Esophagus muscularis mucosa (tissue), 4 donors: Measurements from ENCODE around the gene NINJ1. TPM values are rescaled to one million over a fixed set of nuclear protein-coding genes. Genes with fewer than 3 reads are reported as not detected.
A peak's percentile ranks its signal among the peaks of the same experiment; 100 is the strongest.

Experiments used
- DNase-seq: peaks from one replicate; pipeline ENCODE4 v3.0.0-alpha.2; 2017; ENCODE audit errors: extremely low spot score
- H3K27ac ChIP-seq, 4 donors: fragments of 200-600 bp; sonication (generic); replicated peaks in 1 of 4; 1 replicate in 3 of 4; 2 replicates in 1 of 4; pipeline ENCODE4 v1.5.1; 2016 to 2019; ENCODE audit warnings: mild to moderate bottlenecking in 1 of 4
- H3K27me3 ChIP-seq, 4 donors: fragments of 200-600 bp; sonication (generic); one replicate each; pipeline versions ENCODE4 v1.5.1 to v1.6.0; 2016 to 2019
- H3K36me3 ChIP-seq, 4 donors: fragments of 200-600 bp; sonication (generic); one replicate each; pipeline ENCODE4 v1.5.1; 2016 to 2019
- H3K4me1 ChIP-seq, 4 donors: fragments of 200-600 bp; sonication (generic); one replicate each; pipeline ENCODE4 v1.5.1; 2016 to 2019
- H3K4me3 ChIP-seq, 4 donors: fragments of 200-600 bp; sonication (generic); 1 replicate in 2 of 4; 2 replicates in 2 of 4; pipeline ENCODE4 v1.5.1; 2016 to 2019; ENCODE audit warnings: mild to moderate bottlenecking in 4 of 4, moderate library complexity in 1 of 4
- H3K9me3 ChIP-seq, 4 donors: fragments of 200-600 bp; sonication (generic); 1 replicate in 3 of 4; 2 replicates in 1 of 4; pipeline ENCODE4 v1.5.1; 2016 to 2019
- EP300 ChIP-seq: sonication (generic); formaldehyde crosslinking; IDR thresholded peaks from one replicate; pipeline ENCODE4 v1.6.1; 2017; ENCODE audit warnings: antibody characterized with exemption
- POLR2A ChIP-seq: fragments of 450-650 bp; IDR thresholded peaks from one replicate; pipeline ENCODE4 v1.6.1; 2017; ENCODE audit warnings: antibody characterized with exemption, moderate library complexity, mild to moderate bottlenecking, low read depth
- POLR2AphosphoS5 ChIP-seq, 2 donors: sonication (generic); formaldehyde crosslinking; IDR thresholded peaks; one replicate each; pipeline ENCODE4 v1.6.1; 2017; ENCODE audit warnings: antibody characterized with exemption in 2 of 2
- WGBS: methylation state at CpG from one replicate; pipeline ENCODE4 v1.1.5; 2018; 5-methylcytosine and 5-hydroxymethylcytosine counted together
- intact Hi-C: fragments of 100-400 bp; cut with DNase I; formaldehyde crosslinking; loops from one replicate; pipeline ENCODE4 v1.15.1; 2023
- total RNA-seq, 4 donors: library from RNA; depleted of rRNA; stranded (reverse); fragments of >200 nt; gene quantifications; one replicate each; pipeline versions ENCODE4 v1.1.0 to v1.2.1, GENCODE V29; 2016
- TF ChIP-seq, protein P1 (sequence below), 3 experiments: fragments of 200-600 bp in 2 of 3; fragments of 450-650 bp in 1 of 3; sonication (generic) in 2 of 3; IDR thresholded peaks; one replicate each; pipeline ENCODE4 v1.5.1; 2017 to 2019; ENCODE audit warnings: antibody characterized with exemption in 3 of 3, mild to moderate bottlenecking in 2 of 3, moderate library complexity in 1 of 3

Gene NINJ1
- total RNA-seq, 4 donors from 2014 or later = 69.3 to 90.6 (median 72.7) TPM

- DNase-seq = no peak
- H3K9me3 ChIP-seq = no peaks in the 10 kb centered on the region
- no peaks in the 10 kb centered on the region for H3K27me3 ChIP-seq
- H3K4me1 ChIP-seq = peaks cover 20 to 37% (median 36%) of the 10 kb centered on the region in 4 donors
- WGBS = 67% methylated on average over 10 of the region's 17 CpGs
- TF ChIP-seq POLR2AphosphoS5 (IDR thresholded peaks at IDR 0.05) (peak in 1 of 2 donors; percentile 61), POLR2A (no peak)
- TF ChIP-seq, protein P1, sequence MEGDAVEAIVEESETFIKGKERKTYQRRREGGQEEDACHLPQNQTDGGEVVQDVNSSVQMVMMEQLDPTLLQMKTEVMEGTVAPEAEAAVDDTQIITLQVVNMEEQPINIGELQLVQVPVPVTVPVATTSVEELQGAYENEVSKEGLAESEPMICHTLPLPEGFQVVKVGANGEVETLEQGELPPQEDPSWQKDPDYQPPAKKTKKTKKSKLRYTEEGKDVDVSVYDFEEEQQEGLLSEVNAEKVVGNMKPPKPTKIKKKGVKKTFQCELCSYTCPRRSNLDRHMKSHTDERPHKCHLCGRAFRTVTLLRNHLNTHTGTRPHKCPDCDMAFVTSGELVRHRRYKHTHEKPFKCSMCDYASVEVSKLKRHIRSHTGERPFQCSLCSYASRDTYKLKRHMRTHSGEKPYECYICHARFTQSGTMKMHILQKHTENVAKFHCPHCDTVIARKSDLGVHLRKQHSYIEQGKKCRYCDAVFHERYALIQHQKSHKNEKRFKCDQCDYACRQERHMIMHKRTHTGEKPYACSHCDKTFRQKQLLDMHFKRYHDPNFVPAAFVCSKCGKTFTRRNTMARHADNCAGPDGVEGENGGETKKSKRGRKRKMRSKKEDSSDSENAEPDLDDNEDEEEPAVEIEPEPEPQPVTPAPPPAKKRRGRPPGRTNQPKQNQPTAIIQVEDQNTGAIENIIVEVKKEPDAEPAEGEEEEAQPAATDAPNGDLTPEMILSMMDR (IDR thresholded peaks at IDR 0.05) = no peak
- peaks cover 13 to 46% (median 36%) of the 10 kb centered on the region in 4 donors for H3K36me3 ChIP-seq
- peak overlapping the region in 3 of 4 donors; percentile 33 to 54 (median 51) for H3K27ac ChIP-seq
- intact Hi-C loops = no loop called here
- H3K4me3 ChIP-seq = no peak overlapping the region
Observed at GRCh38 chr9:93116072-93116961, 17.7 kb downstream of the NINJ1 start.

DNA sequence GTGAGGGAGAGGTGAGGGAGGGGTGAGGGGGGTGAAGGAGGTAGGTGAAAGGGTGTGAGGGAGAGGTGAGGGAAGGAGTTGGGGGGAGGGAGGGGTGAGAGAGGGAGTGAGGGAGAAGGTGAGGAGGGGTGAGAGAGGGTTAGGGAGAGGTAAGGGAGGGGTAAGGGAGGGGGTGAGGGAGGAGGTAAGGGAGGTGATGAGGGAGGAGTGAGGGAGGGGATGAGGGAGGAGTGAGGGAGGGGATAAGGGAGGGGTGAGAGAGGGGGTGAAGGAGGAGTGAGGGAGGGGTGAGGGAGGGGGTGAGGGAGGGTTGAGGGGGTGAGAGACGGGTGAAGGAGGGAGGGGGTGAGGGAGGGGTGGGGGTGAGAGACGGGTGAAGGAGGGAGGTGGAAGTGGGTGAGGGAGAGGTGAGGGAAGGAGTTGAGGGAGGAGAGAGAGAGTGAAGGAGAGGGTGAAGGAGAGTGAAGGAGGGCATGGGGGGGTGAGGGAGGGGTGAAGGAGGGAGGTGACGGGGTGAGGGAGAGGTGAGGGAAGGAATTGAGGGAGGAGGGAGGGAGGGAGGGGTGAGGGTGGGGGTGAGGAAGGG is 18.5 kb downstream of the NINJ1 start:
- Histone ChIP-seq H3K27me3 (no peaks in the 10 kb centered on the region), H3K27ac (no peak overlapping the region), H3K9me3 (no peaks in the 10 kb centered on the region), H3K36me3 (peaks cover 13 to 46% (median 39%) of the 10 kb centered on the region in 4 donors), H3K4me1 (peaks cover 19 to 29% (median 28%) of the 10 kb centered on the region in 4 donors), H3K4me3 (no peak overlapping the region)
- TF ChIP-seq POLR2AphosphoS5 (IDR thresholded peaks at IDR 0.05) (no peak), POLR2A (no peak), EP300 (no peak)
- TF ChIP-seq, protein P1 (IDR thresholded peaks at IDR 0.05) = no peak
- DNase-seq = no peak
- 48% methylated on average over 2 of the region's 3 CpGs for WGBS
- intact Hi-C loops = no loop called here

DNA sequence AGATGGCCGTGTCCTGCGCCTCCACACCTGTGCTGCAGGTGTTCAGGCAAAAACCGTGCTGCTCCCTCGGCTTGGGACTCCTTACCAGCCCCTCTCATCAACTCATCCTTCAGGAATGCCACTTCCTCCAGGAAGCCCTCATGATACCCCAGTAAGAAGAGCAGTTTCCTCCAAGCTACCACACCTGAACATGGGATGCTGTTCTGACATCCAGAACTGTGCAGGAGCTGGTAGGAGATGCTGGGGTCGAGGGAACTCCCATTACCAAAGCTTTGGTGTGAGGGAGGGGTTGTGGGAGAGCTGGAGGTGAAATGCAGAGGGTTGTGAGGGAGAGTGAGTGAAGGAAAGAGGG is 19.1 kb downstream of the NINJ1 start:
- WGBS = 82% methylated on average over 5 of the region's 5 CpGs
- intact Hi-C loops = no loop called here
- no peak for DNase-seq
- TF ChIP-seq POLR2AphosphoS5 (IDR thresholded peaks at IDR 0.05) (no peak), EP300 (no peak), POLR2A (no peak)
- TF ChIP-seq, protein P1 (IDR thresholded peaks at IDR 0.05) = no peak
- H3K4me3 ChIP-seq = no peak overlapping the region
- no peaks in the 10 kb centered on the region for H3K9me3 ChIP-seq
- H3K36me3 ChIP-seq = peaks cover 13 to 50% (median 44%) of the 10 kb centered on the region in 4 donors
- H3K27me3 ChIP-seq = no peaks in the 10 kb centered on the region
- no peak overlapping the region for H3K27ac ChIP-seq
- peaks cover 13 to 27% (median 23%) of the 10 kb centered on the region in 4 donors for H3K4me1 ChIP-seq

DNA sequence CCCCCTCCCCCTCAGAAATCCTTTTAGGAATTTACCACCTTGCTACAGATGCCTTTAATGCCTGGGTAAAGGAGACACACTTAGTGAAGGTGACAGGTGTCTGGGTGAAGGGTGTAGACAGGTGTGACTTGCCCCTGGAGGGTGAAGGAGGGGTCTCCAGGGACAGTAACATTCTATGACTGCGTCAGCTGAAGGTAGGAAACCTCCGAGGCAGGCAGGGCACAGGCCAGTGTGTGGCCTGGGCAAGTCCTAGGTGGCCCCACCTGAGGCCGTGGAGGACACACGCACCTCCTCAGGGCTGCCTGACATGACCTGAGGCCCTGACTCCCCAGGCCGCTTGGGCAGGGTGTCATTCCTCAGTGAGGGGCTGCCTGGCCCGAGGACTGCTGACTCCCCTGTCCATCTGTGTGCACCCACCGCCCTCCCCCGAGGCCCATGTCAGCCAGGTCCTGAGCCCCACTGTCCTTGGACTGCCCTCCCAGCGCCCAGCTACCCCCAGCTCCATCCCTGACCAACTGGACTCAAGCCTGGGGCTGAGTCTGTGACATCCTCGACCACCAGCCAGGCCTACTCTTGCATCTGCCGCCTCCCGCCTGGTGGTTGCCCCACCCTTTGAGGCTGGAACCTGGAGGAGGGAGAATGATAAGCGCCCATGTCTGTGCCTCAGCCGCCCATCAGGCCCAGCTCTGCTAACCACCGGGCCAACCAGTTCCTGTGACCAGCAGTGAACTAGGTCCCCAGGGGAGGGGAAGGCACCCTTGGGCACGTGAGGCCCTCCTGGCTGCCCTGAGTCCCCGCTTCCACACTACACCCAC is 19.7 kb downstream of the NINJ1 start:
- H3K27ac ChIP-seq = no peak overlapping the region
- no peak for DNase-seq
- TF ChIP-seq POLR2AphosphoS5 (IDR thresholded peaks at IDR 0.05) = no peak
- TF ChIP-seq, protein P1 (IDR thresholded peaks at IDR 0.05) = no peak
- no peak for TF ChIP-seq EP300
- no peak for TF ChIP-seq POLR2A
- WGBS = 58% methylated on average over 6 of the region's 17 CpGs
- intact Hi-C loops = no loop called here
- peaks cover 13 to 55% (median 47%) of the 10 kb centered on the region in 4 donors for H3K36me3 ChIP-seq
- H3K4me3 ChIP-seq = no peak overlapping the region
- H3K9me3 ChIP-seq = no peaks in the 10 kb centered on the region
- no peaks in the 10 kb centered on the region for H3K27me3 ChIP-seq
- peaks cover 10 to 27% (median 21%) of the 10 kb centered on the region in 4 donors for H3K4me1 ChIP-seq
